NT2/D1 (cell line): ENCODE measurements around the gene CASK.
A peak's percentile ranks its signal among the peaks of the same experiment; 100 is the strongest.

ENCODE experiments used
- DNase-seq: peaks from one replicate; pipeline ENCODE4 v3.0.0-alpha.2; 2011; ENCODE audit warnings: low read depth, low spot score
- H3K27me3 ChIP-seq: 2 replicates; pipeline ENCODE4 v1.6.0; 2011; ENCODE audit warnings: mild to moderate bottlenecking; ENCODE audit not compliant: insufficient read length, insufficient read depth
- H3K36me3 ChIP-seq: 2 replicates; pipeline ENCODE4 v1.6.1; 2011; ENCODE audit warnings: mild to moderate bottlenecking, low read length, mixed read lengths; ENCODE audit not compliant: insufficient read depth, insufficient read length
- H3K4me1 ChIP-seq: 2 replicates; pipeline ENCODE4 v1.5.1; 2011; ENCODE audit not compliant: insufficient read depth, insufficient read length
- H3K4me3 ChIP-seq: 2 replicates; pipeline ENCODE4 v1.5.1; 2011; ENCODE audit warnings: low read depth; ENCODE audit not compliant: insufficient read length
- H3K9ac ChIP-seq: 2 replicates; pipeline ENCODE4 v1.6.0; 2011; ENCODE audit warnings: low read depth; ENCODE audit not compliant: insufficient read length
- H3K9me3 ChIP-seq: 2 replicates; pipeline ENCODE4 v1.5.1; 2011; ENCODE audit warnings: mild to moderate bottlenecking, low read length; ENCODE audit not compliant: insufficient read depth
- SUZ12 ChIP-seq: IDR thresholded peaks from 2 replicates; pipeline ENCODE4 v1.6.1; 2011; ENCODE audit not compliant: insufficient read length, insufficient read depth; ENCODE audit errors: extremely low read depth
- YY1 ChIP-seq: IDR thresholded peaks from 2 replicates; pipeline ENCODE4 v1.6.1; 2011; ENCODE audit not compliant: insufficient read length, insufficient read depth
- ZNF274 ChIP-seq: IDR thresholded peaks from 2 replicates; pipeline ENCODE4 v1.6.1; 2011; ENCODE audit warnings: mild to moderate bottlenecking, low read depth, low read length

CASK gene

DNA sequence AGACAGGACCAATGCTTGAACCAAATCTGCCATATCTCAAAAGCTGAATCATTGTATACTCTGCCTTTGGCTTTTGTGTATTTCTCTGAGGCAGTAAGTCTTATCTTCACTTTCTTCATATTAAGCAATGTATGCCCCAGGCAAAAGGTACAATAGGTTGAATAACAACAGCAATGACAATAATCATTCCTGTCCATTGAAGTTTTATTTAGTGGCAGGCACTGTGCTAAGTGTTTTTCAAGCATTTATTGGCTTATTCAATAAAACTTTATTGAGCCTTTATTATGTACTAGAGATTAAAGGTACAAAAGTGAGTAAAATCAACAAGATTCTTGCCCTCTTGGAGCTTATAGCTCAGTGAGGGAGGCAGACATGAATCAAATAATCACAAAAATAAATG is 8.2 kb upstream of the CASK start:
- no peaks in the 10 kb centered on the region for H3K4me1 ChIP-seq
- no peaks in the 10 kb centered on the region for H3K9me3 ChIP-seq
- no peaks in the 10 kb centered on the region for H3K27me3 ChIP-seq
- H3K9ac ChIP-seq: no peak overlapping the region
- no peak overlapping the region for H3K4me3 ChIP-seq
- no peak for DNase-seq
- H3K36me3 ChIP-seq: no peaks in the 10 kb centered on the region
- TF ChIP-seq YY1: no peak

DNA sequence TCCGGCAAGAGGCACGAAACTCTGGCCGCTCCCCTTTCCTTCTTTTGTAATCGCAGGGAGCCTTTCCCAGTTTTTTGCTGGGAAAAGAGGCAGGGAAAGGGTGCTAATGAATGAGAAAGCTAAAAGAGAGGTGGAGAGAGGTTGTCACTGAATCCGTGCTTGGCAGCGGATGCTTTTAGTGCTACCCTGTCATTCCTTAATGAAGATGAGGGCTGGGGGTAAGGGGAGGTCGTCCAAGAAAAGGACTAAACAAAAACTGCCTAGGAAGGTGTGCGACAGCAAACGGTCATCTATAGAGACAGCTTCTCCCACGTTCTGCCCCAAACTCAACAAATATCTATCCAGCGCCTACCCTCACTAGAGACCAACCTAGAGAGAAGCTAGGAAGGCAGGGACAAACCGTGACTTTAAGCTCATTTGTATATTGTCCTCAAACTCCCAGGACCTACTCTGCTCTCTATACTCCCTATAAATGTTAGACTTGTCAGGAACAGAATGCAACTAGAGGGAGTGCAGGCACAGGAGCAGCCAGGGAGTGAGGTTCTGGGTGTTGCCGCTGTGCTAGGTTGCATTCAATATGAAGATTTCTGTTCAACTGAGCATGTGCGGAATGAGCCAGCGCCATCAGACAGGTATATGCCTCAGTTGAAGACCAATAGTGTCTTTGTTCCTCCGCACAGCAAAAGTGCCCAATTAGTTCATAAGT is 777 bp upstream of the CASK start:
- Histone ChIP-seq H3K27me3 (no peaks in the 10 kb centered on the region), H3K4me1 (no peaks in the 10 kb centered on the region), H3K4me3 (peak overlapping the region; percentile 75), H3K9me3 (no peaks in the 10 kb centered on the region), H3K9ac (peak overlapping the region; percentile 84), H3K36me3 (no peaks in the 10 kb centered on the region)
- TF ChIP-seq ZNF274: no peak
- no peak for TF ChIP-seq YY1
- DNase-seq: no peak

DNA sequence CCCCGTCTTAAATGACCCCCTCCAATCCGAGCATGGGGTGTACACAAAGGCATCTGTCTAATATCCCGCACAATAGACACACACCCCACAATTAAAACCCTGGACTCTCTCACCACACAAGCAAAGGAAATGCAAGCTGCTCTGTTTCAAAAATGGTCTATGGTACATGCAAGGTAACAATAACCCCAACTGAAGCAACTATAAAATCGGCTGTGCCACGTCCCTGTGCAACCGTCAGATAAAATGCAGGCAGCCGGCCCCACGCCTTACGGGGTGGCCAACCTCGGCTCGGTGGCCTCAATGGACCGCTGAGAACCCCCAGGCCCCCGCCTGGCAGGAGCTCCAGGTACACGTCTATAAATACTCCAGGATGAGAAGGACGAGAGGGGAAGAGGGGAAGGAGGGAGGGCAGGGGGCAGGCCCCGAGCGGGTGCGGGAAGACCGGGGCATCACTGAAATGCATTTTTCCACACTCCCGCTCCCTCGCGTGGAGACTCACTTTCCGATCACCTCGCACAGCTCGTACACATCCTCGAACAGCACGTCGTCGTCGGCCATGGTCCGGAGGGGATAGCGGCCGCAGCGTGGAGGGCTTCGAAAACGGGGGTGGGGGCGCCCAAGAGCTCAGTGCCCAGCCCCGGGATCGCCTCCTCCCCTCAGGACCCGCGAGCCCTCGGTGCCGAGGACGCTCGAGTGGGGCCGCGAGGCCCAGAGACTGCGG is 763 bp downstream of the CASK start:
- no peaks in the 10 kb centered on the region for H3K36me3 ChIP-seq
- peak overlapping the region; percentile 90 for H3K4me3 ChIP-seq
- H3K9me3 ChIP-seq: no peaks in the 10 kb centered on the region
- no peak for TF ChIP-seq SUZ12
- TF ChIP-seq YY1: no peak
- no peak for TF ChIP-seq ZNF274
- H3K27me3 ChIP-seq: no peaks in the 10 kb centered on the region
- no peaks in the 10 kb centered on the region for H3K4me1 ChIP-seq
- no peak for DNase-seq
- H3K9ac ChIP-seq: peak overlapping the region; percentile 92

DNA sequence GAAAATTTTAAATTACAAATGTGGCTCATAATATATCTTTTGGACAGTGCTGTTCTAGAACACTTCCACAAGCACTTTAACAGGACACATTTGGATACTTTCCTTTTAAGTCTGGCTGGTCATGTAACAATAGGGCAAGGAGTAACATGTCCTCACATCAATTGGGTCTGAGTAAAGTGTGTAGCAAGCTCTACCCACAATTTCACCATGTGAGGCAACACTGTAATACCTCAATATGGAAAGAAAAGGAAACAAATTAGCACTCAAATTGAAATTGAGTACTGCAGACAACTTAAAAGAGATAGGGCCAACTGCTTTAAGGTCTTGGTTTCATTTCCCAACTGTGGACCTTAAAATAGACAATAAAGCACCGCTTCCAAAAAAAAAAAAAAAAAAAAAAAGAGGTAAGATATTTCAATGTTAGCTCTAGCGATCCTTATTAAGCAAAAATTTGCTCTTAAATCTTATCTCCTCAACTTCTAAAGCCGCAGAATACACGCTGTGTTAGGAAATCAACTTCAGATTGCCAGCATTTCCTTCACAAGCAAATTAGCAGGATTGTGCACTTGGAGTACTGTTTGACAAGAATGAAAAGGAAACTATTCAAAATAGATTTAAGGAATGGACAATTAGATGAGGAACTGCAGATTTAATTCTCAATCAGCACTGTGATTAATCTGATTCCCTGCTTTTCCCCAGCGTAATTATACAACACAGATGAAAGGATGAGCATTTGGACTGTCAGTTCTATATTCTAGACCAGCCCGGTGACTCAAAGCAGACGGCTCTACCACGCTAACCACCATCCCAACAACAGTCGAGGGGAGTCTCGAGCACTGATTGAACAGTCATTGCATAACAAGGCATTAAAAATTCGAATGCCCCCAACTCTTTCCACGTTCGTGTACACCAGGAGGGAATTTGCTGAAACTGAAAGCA is 1.6 kb downstream of the CASK start:
- Histone ChIP-seq H3K9me3 (no peaks in the 10 kb centered on the region), H3K9ac (peak overlapping the region; percentile 92), H3K36me3 (no peaks in the 10 kb centered on the region), H3K27me3 (no peaks in the 10 kb centered on the region), H3K4me1 (no peaks in the 10 kb centered on the region), H3K4me3 (peak overlapping the region; percentile 90)
- DNase-seq: no peak
- TF ChIP-seq YY1 (no peak), ZNF274 (no peak), SUZ12 (no peak)

DNA sequence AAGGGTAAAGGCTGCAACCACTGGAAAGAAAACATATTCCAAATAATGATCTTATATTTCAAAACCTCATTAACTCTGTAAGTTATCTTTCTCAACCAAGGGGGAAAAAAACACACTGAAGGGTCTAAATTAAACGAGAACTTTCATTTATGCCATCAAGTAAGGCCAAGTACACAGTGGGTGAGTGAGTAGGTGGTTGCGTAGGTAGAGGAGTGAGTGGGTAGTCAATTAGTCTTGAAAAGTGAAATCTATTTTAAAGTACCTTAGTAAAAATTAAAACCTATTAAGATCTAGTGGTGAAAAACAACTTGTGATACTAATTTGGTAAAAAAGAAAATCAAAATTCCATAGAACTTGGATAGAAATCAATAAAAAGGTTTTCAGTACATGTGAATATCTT is 3.5 kb downstream of the CASK start:
- H3K9ac ChIP-seq: no peak overlapping the region
- no peak overlapping the region for H3K4me3 ChIP-seq
- H3K4me1 ChIP-seq: no peaks in the 10 kb centered on the region
- TF ChIP-seq YY1: no peak
- H3K36me3 ChIP-seq: no peaks in the 10 kb centered on the region
- no peaks in the 10 kb centered on the region for H3K27me3 ChIP-seq
- no peak for DNase-seq
- H3K9me3 ChIP-seq: no peaks in the 10 kb centered on the region

DNA sequence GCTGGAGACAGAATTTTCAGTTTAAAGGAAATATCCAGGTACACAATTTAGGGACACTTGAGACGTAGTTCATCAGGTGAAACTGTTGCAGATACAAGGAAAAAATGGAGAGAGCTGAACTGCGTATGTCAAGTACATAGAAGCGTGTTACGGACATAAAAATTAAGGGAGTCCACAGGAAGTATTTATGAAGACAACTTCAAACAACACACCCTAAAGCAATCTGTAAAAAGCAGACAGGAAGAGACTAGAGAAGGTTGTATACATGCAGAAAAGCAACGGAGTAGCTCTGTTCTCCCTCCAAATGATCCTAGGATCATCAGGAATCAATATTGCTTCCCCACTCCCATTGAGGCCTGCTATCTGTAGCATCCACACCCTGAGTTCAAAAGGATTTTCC is 5.8 kb downstream of the CASK start:
- peak overlapping the region; percentile 34 for H3K9ac ChIP-seq
- no peaks in the 10 kb centered on the region for H3K27me3 ChIP-seq
- no peak for TF ChIP-seq SUZ12
- no peak for TF ChIP-seq YY1
- TF ChIP-seq ZNF274: no peak
- DNase-seq: no peak
- no peaks in the 10 kb centered on the region for H3K36me3 ChIP-seq
- no peaks in the 10 kb centered on the region for H3K9me3 ChIP-seq
- no peak overlapping the region for H3K4me3 ChIP-seq
- no peaks in the 10 kb centered on the region for H3K4me1 ChIP-seq

DNA sequence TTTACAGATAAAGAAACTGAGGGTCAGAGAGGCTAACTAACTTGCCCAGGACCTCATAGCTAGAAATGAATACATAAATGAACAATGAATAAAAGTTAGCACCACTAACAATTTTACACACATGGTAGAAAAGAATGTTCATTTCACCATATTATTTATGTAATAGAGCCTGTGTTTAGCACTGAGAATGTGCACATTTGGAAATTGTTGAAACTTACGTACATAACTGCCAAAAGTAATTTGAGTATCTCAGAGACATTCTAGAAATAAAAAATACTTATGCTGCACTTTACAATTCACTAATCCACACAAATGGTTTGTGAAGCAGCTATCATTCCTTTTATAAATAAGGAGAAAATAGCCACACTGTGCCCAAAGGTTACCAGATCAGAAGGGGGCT is 9.9 kb downstream of the CASK start:
- H3K9ac ChIP-seq: no peak overlapping the region
- H3K36me3 ChIP-seq: no peaks in the 10 kb centered on the region
- TF ChIP-seq ZNF274: no peak
- TF ChIP-seq YY1: no peak
- TF ChIP-seq SUZ12: no peak
- DNase-seq: no peak
- H3K27me3 ChIP-seq: no peaks in the 10 kb centered on the region
- H3K4me1 ChIP-seq: no peaks in the 10 kb centered on the region
- no peaks in the 10 kb centered on the region for H3K9me3 ChIP-seq
- no peak overlapping the region for H3K4me3 ChIP-seq
